ENCODE measurements around the gene AACS. TPM values are rescaled to one million over a fixed set of nuclear protein-coding genes. Genes with fewer than 3 reads are reported as not detected.

The AACS gene
- total and polyA plus RNA-seq, 2 of the 8 experiments (the other 6 are each of a cell fraction or from before 2014, with no cell fraction given): 51.9 to 52.4 TPM

GRCh38 chr12:125136702-125137101 is 71.5 kb downstream of the AACS start:
- Histone ChIP-seq H2AK5ac (ENCODE audit: low read depth, low read length) (no peak overlapping the region), H3K36me3 (ENCODE audit: control insufficient read depth in 2 of 4, insufficient read depth in 4 of 4, low read length in 3 of 4) (peaks cover 0 to 35% (median 3%) of the 10 kb centered on the region in 4 experiments; a peak in 4 of 8 replicates)
- CTCF ChIA-PET (ENCODE audit: partially characterized antibody): interaction anchor here (1.4 kb wide), 1 partner anchor 136 kb away, joined by 3 read pairs; no protein-coding TSS in a partner anchor
- TF ChIP-seq, protein P1, sequence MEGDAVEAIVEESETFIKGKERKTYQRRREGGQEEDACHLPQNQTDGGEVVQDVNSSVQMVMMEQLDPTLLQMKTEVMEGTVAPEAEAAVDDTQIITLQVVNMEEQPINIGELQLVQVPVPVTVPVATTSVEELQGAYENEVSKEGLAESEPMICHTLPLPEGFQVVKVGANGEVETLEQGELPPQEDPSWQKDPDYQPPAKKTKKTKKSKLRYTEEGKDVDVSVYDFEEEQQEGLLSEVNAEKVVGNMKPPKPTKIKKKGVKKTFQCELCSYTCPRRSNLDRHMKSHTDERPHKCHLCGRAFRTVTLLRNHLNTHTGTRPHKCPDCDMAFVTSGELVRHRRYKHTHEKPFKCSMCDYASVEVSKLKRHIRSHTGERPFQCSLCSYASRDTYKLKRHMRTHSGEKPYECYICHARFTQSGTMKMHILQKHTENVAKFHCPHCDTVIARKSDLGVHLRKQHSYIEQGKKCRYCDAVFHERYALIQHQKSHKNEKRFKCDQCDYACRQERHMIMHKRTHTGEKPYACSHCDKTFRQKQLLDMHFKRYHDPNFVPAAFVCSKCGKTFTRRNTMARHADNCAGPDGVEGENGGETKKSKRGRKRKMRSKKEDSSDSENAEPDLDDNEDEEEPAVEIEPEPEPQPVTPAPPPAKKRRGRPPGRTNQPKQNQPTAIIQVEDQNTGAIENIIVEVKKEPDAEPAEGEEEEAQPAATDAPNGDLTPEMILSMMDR (IDR thresholded peaks at IDR 0.05; ENCODE audit: control extremely low read depth in 1 of 3, insufficient read depth in 1 of 3, low read depth in 1 of 3, low read length in 3 of 3): no peak
- no peak for TF ChIP-seq TAF7 (optimal IDR thresholded peaks at IDR 0.05; ENCODE audit: borderline replicate concordance, low read depth, low read length)
- TF ChIP-seq, protein P2, sequence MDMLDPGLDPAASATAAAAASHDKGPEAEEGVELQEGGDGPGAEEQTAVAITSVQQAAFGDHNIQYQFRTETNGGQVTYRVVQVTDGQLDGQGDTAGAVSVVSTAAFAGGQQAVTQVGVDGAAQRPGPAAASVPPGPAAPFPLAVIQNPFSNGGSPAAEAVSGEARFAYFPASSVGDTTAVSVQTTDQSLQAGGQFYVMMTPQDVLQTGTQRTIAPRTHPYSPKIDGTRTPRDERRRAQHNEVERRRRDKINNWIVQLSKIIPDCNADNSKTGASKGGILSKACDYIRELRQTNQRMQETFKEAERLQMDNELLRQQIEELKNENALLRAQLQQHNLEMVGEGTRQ (IDR thresholded peaks at IDR 0.05; ENCODE audit: low read length): no peak
- TF ChIP-seq POU5F1 (IDR thresholded peaks at IDR 0.05; ENCODE audit: low read depth, low read length): no peak

More at GRCh38 chr12:125136702-125137101, 71.5 kb downstream of the AACS start:
- H4K91ac ChIP-seq (replicated peaks; ENCODE audit: insufficient read length, low read length): no peak overlapping the region
- H3K79me2 ChIP-seq (ENCODE audit: control insufficient read depth in 1 of 2, insufficient read depth in 2 of 2, low read length in 2 of 2): no peaks in the 10 kb centered on the region
- H3K4me2 ChIP-seq (ENCODE audit: insufficient read depth in 1 of 2, low read depth in 2 of 2, low read length in 2 of 2): no peak overlapping the region
- no peak for FAIRE-seq
- H3K56ac ChIP-seq (replicated peaks; ENCODE audit: insufficient read length, low read depth, low read length): no peak overlapping the region
- no peak overlapping the region for H3K27ac ChIP-seq (ENCODE audit: low read depth, low read length)
- no peak overlapping the region for H2BK12ac ChIP-seq (ENCODE audit: low read depth, low read length)
- no peak overlapping the region for H2BK15ac ChIP-seq (ENCODE audit: low read length)
- no peak overlapping the region for H3K18ac ChIP-seq (ENCODE audit: extremely low read depth, low read length)
- no peaks in the 10 kb centered on the region for H3K27me3 ChIP-seq (replicated peaks in 1 of 4; ENCODE audit: control insufficient read depth in 3 of 4, extremely low read depth in 1 of 4, insufficient read depth in 3 of 4, low read length in 3 of 4)
- no peak overlapping the region for H3K4ac ChIP-seq (replicated peaks; ENCODE audit: insufficient read length, low read depth, low read length)
- H3K79me1 ChIP-seq (ENCODE audit: low read depth, low read length): no peaks in the 10 kb centered on the region
- H2BK20ac ChIP-seq (ENCODE audit: low read length): no peak overlapping the region
- no peaks in the 10 kb centered on the region for H3K9me3 ChIP-seq (ENCODE audit: insufficient read depth in 2 of 2, low read depth in 1 of 2, low read length in 1 of 2)
- H2BK5ac ChIP-seq (ENCODE audit: low read depth, low read length): no peak overlapping the region
- H3K9ac ChIP-seq (replicated peaks in 1 of 4; ENCODE audit: extremely low read depth in 1 of 4, low read depth in 3 of 4, low read length in 3 of 4): no peak overlapping the region
- H4K5ac ChIP-seq (ENCODE audit: insufficient read length, low read depth, low read length): no peak overlapping the region
- WGBS, 2 experiments (ENCODE audit: extremely low coverage in 1 of 2, insufficient coverage in 1 of 2, insufficient read length in 1 of 2, insufficient replicate concordance in 2 of 2, low coverage in 1 of 2, low lambda C conversion rate in 2 of 2, missing lambda C conversion rate in 1 of 2): 90% methylated on average over 19 of the region's 19 CpGs; no CpG with 5 or more reads in 1 of the 2 experiments
- no peaks in the 10 kb centered on the region for H3K23me2 ChIP-seq (ENCODE audit: low read depth, low read length)
- no peak overlapping the region for H3K14ac ChIP-seq (ENCODE audit: insufficient read length)
- POLR2A ChIA-PET (ENCODE audit: partially characterized antibody): no interaction called here
- H3K23ac ChIP-seq (ENCODE audit: insufficient read length): no peak overlapping the region
- no peak overlapping the region for H2BK120ac ChIP-seq (replicated peaks; ENCODE audit: low read depth, low read length)
- no peak for DNase-seq (ENCODE audit: low read depth in 1 of 2, low spot score in 2 of 2)
- no peak overlapping the region for H4K8ac ChIP-seq (ENCODE audit: extremely low read depth, insufficient read depth, low read length)
- peaks cover 3 to 5% of the 10 kb centered on the region in 2 experiments for H4K20me1 ChIP-seq (replicated peaks in 1 of 2; ENCODE audit: control insufficient read depth in 1 of 2, insufficient read depth in 2 of 2, low read length in 2 of 2)
- H3K4me3 ChIP-seq (ENCODE audit: extremely low read depth in 1 of 4, insufficient read depth in 2 of 4, low read depth in 3 of 4, low read length in 4 of 4): no peak overlapping the region
- peaks cover 0 to 5% (median 3%) of the 10 kb centered on the region in 4 experiments; a peak in 3 of 7 replicates for H3K4me1 ChIP-seq (replicated peaks in 1 of 4; ENCODE audit: control insufficient read depth in 3 of 4, insufficient read depth in 4 of 4, low read length in 3 of 4)
- no peak overlapping the region for H2AFZ ChIP-seq (ENCODE audit: low read length)

All from H1 (cell line).